Thyroid gland (tissue), 4 donors: ENCODE results near the gene ATG14.

ENCODE experiments used
- CTCF ChIP-seq, 6 experiments: fragments of 200-600 bp in 3 of 6; fragments of 450-650 bp in 3 of 6; sonication (generic) in 3 of 6; IDR thresholded peaks; one replicate each; pipeline ENCODE4 v1.5.1; 2016 to 2019; ENCODE audit warnings: antibody characterized with exemption in 6 of 6, mild to moderate bottlenecking in 2 of 6, inconsistent platforms in 1 of 6, moderate library complexity in 1 of 6
- POLR2A ChIP-seq, 2 donors: fragments of 450-650 bp; IDR thresholded peaks; one replicate each; pipeline ENCODE4 v1.6.1; 2017; ENCODE audit warnings: antibody characterized with exemption in 2 of 2, mild to moderate bottlenecking in 2 of 2, moderate library complexity in 1 of 2

GRCh38 chr14:55370883-55371455 is 40.7 kb downstream of the ATG14 start:
- TF ChIP-seq CTCF (IDR thresholded peaks at IDR 0.05) (no peak), POLR2A (IDR thresholded peaks at IDR 0.05) (no peak)
